Ovary (tissue), 9 donors: ENCODE measurements around the gene OSBPL5. TPM values are rescaled to one million over a fixed set of nuclear protein-coding genes. Genes with fewer than 3 reads are reported as not detected.

Experiments
- DNase-seq, 5 donors: peaks; one replicate each; pipeline ENCODE4 v3.0.0-alpha.2; 2019 to 2020
- H3K27ac ChIP-seq, 2 donors: fragments of 200-600 bp; one replicate each; pipeline versions ENCODE4 v1.5.1 to v1.8.0; 2019 to 2022
- H3K27me3 ChIP-seq: fragments of 200-600 bp; one replicate; pipeline ENCODE4 v1.8.0; 2022
- H3K36me3 ChIP-seq: fragments of 200-600 bp; sonication (generic); one replicate; pipeline ENCODE4 v1.5.1; 2019
- H3K4me1 ChIP-seq: one replicate; pipeline ENCODE4 v1.8.1; 2013; ENCODE audit warnings: mild to moderate bottlenecking, moderate library complexity; ENCODE audit not compliant: insufficient read depth
- H3K4me3 ChIP-seq: fragments of 200-600 bp; sonication (generic); one replicate; pipeline ENCODE4 v1.5.1; 2017
- H3K9me3 ChIP-seq, 2 donors: fragments of 200-600 bp in 1 of 2; sonication (generic) in 1 of 2; one replicate each; pipeline versions ENCODE4 v1.5.1 to v1.8.1; 2013 to 2019; ENCODE audit warnings: mild to moderate bottlenecking in 1 of 2, moderate library complexity in 1 of 2
- EP300 ChIP-seq: sonication (generic); formaldehyde crosslinking; IDR thresholded peaks from one replicate; pipeline ENCODE4 v1.6.1; 2017; ENCODE audit warnings: antibody characterized with exemption
- POLR2A ChIP-seq: fragments of 450-650 bp; IDR thresholded peaks from one replicate; pipeline ENCODE4 v1.6.1; 2017; ENCODE audit warnings: antibody characterized with exemption, mild to moderate bottlenecking, moderate library complexity
- WGBS, 3 donors: extraction: QIAGEN DNeasy Blood & Tissue Kit in 1 of 3; methylation state at CpG; one replicate each; pipeline versions ENCODE4 v1.1.5 to v1.1.7; 2013 to 2017; 5-methylcytosine and 5-hydroxymethylcytosine counted together
- intact Hi-C, 4 donors: fragments of 100-400 bp; cut with DNase I; formaldehyde crosslinking; loops; one replicate each; pipeline versions ENCODE4 v1.11.0 to v1.15.1; 2022 to 2023
- polyA plus RNA-seq, 2 donors: library from polyadenylated mRNA; stranded (reverse); fragments of 200-250 nt in 1 of 2; fragments of 350-450 nt in 1 of 2; fragmentation: Illumina TruSeq in 1 of 2; extraction: RNeasy Lipid Tissue Mini Kit (QIAGEN cat#74804) in 1 of 2; gene quantifications; one replicate each; pipeline ENCODE4 v1.2.3, GENCODE V29; 2013 to 2014
- total RNA-seq, 7 donors: library from RNA; depleted of rRNA in 2 of 7; stranded (reverse); fragments of >200 nt in 2 of 7; fragmentation: NEBNext Ultra II Directional in 3 of 7; extraction: Animal tissue kit (Norgen Biotek cat#: 25700) in 3 of 7; gene quantifications; one replicate each; pipeline versions ENCODE4 v1.1.0 to v1.2.4, GENCODE V29; 2016 to 2023
- TF ChIP-seq, protein P1 (sequence below), 3 donors: fragments of 450-650 bp in 2 of 3; fragments of 200-600 bp in 1 of 3; IDR thresholded peaks; one replicate each; pipeline versions ENCODE4 v1.5.1 to v1.8.0; 2016 to 2022; ENCODE audit warnings: antibody characterized with exemption in 3 of 3, mild to moderate bottlenecking in 1 of 3
- donor health status: DM: no; HTN: no; CAD: no; lungs with moderate emphysema.
- donor health status: DM: no; HTN: no; CAD: no.
- donor health status: Bipolar disorder and iron deficiency.
- donor health status: DM: yes; HTN: yes; CAD: no.
- donor health status: DM: no; HTN: no; CAD: no.
- donor health status: DM: yes; HTN: yes; CAD: no.

Gene OSBPL5
- total and polyA plus RNA-seq, 9 donors: 3.0 to 41.0 (median 23.3) TPM

DNA sequence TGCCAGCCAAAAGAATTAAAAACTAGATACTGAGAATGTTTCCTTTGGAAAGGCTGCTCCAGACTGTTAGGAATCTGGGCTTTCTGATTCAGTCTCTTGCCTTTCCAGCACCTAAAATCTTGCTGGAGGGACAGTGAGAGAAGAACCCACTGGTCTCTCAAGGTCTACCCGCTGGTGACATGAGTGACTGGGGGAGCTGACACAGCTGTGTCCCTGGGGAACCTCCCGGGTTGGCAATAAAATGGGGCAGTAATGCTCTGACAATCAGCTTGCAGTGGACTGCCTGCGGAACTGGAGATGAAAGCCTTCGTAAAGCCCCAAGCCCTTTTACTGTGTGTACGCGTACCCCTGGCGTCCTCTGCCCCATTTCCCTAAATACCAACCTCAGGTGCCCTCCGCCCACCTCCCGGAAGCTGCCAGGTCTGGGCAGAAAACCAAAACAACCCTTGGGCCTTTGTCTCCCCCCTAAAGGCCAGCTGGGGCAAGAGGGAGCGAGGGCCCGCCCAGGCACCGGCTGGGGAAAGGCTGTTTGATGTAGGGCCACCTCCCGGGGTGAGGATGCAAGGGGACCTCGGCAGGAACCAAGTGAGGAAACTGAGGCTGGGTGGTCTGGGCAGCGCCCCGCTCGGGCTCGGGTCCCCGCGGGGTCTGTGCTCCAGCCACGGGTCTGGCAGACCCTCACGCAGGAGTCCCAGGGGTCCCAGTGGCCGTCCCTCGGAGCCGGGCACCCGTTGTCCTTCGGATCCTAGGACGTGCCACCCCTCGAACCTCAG, 108.6 kb downstream of the OSBPL5 start:
- no peaks in the 10 kb centered on the region for H3K9me3 ChIP-seq
- peaks cover 4% of the 10 kb centered on the region for H3K4me1 ChIP-seq
- H3K4me3 ChIP-seq: peak overlapping the region; percentile 88
- H3K27me3 ChIP-seq: no peaks in the 10 kb centered on the region
- WGBS, 3 donors: 2 to 3% (median 2%) methylated on average over 20 to 29 of the region's 29 CpGs
- peak in 2 of 5 donors; percentile 39 to 48 for DNase-seq
- H3K27ac ChIP-seq: peak overlapping the region in 1 of 2 donors; percentile 52
- H3K36me3 ChIP-seq: no peaks in the 10 kb centered on the region
- intact Hi-C loops: no loop called here
- TF ChIP-seq POLR2A: no peak

DNA sequence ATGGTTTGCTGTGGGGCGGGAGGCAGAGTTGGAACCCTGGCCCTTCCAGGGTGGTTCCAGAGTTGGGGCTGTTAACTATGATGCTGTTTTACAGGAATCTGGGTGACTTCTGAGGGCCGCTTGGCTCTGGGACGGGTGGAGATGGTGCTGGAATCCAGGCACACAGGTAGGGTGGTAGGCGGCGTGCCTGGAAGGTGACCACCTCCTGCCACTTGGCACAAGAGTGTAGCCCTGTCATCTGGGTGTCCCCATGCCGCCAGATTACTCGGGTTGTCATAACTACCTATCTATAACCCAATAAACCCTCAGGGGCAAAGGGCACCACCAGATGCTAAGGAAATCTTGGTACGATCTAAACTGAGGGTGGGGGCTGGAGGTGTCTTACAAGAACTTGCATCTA, 109.2 kb downstream of the OSBPL5 start:
- Histone ChIP-seq H3K27me3 (no peaks in the 10 kb centered on the region), H3K4me3 (no peak overlapping the region), H3K27ac (no peak overlapping the region), H3K36me3 (no peaks in the 10 kb centered on the region), H3K4me1 (peaks cover 4% of the 10 kb centered on the region), H3K9me3 (no peaks in the 10 kb centered on the region)
- TF ChIP-seq POLR2A: no peak
- no peak for TF ChIP-seq EP300
- TF ChIP-seq, protein P1, sequence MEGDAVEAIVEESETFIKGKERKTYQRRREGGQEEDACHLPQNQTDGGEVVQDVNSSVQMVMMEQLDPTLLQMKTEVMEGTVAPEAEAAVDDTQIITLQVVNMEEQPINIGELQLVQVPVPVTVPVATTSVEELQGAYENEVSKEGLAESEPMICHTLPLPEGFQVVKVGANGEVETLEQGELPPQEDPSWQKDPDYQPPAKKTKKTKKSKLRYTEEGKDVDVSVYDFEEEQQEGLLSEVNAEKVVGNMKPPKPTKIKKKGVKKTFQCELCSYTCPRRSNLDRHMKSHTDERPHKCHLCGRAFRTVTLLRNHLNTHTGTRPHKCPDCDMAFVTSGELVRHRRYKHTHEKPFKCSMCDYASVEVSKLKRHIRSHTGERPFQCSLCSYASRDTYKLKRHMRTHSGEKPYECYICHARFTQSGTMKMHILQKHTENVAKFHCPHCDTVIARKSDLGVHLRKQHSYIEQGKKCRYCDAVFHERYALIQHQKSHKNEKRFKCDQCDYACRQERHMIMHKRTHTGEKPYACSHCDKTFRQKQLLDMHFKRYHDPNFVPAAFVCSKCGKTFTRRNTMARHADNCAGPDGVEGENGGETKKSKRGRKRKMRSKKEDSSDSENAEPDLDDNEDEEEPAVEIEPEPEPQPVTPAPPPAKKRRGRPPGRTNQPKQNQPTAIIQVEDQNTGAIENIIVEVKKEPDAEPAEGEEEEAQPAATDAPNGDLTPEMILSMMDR (IDR thresholded peaks at IDR 0.05): no peak
- WGBS, 3 donors: 87 to 88% (median 88%) methylated on average over 8 of the region's 8 CpGs
- peak in 1 of 5 donors; percentile 28 for DNase-seq
- intact Hi-C loops: no loop called here

DNA sequence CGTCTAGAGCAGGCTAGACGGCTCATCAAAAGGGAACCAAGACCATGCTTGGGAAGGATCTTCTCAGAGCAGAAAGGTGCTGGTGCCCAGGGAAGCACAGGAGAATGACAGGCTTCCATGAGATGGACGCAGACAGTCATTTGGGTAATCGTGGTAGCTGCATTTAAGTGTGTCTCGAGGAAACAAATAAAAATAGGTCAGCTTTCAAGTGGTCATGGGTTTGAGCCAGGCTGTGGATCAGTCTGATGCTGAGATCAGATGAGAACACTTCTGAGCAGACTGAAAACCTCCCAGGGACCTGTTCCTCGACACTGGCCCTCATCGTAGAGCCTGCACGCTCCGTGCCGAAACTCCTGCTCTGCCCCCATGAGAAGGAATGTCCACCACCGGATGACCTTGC, 112.5 kb downstream of the OSBPL5 start:
- H3K9me3 ChIP-seq: no peaks in the 10 kb centered on the region
- 81 to 88% (median 84%) methylated on average over 11 of the region's 11 CpGs for WGBS, 3 donors
- intact Hi-C loops: no loop called here
- no peaks in the 10 kb centered on the region for H3K27me3 ChIP-seq
- H3K4me3 ChIP-seq: no peak overlapping the region
- peak in 1 of 5 donors; percentile 24 for DNase-seq
- TF ChIP-seq, protein P1 (IDR thresholded peaks at IDR 0.05): no peak
- TF ChIP-seq POLR2A: no peak
- TF ChIP-seq EP300: no peak
- H3K4me1 ChIP-seq: peaks cover 6% of the 10 kb centered on the region
- no peaks in the 10 kb centered on the region for H3K36me3 ChIP-seq
- H3K27ac ChIP-seq: no peak overlapping the region

DNA sequence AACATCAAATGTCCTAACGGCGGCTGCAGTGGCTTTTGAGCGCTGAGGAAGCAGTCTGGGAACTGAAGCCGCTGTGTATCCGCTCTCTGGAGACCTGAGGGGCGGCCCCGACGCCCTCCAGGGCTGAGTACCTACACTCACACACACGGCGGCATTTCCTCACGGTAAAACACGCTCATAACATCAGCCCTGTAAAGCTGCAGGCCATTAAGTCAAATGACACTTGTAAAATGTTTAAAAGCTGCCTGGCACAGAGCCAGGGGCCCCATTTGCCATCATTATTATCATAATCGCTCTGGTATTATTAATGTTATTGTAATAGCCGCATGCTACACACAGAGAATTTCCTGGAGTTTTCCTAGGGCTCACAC, 113.0 kb downstream of the OSBPL5 start:
- no peak overlapping the region for H3K27ac ChIP-seq
- DNase-seq: peak in 1 of 5 donors; percentile 31
- intact Hi-C loops: no loop called here

More for the DNA sequence above, 113.0 kb downstream of the OSBPL5 start:
- Histone ChIP-seq H3K4me1 (peaks cover 6% of the 10 kb centered on the region), H3K27me3 (no peaks in the 10 kb centered on the region), H3K4me3 (no peak overlapping the region), H3K36me3 (no peaks in the 10 kb centered on the region), H3K9me3 (no peaks in the 10 kb centered on the region)
- TF ChIP-seq POLR2A (no peak), EP300 (no peak)
- TF ChIP-seq, protein P1 (IDR thresholded peaks at IDR 0.05): no peak
- 72 to 77% (median 76%) methylated on average over 14 of the region's 14 CpGs for WGBS, 3 donors
